ENCODE results near the gene CCDC169.
"Not testable (repeated sequence)": the region's sequence is repeated elsewhere in the genome, so short reads cannot be mapped to it uniquely, and the experiment has no call there.

DNA sequence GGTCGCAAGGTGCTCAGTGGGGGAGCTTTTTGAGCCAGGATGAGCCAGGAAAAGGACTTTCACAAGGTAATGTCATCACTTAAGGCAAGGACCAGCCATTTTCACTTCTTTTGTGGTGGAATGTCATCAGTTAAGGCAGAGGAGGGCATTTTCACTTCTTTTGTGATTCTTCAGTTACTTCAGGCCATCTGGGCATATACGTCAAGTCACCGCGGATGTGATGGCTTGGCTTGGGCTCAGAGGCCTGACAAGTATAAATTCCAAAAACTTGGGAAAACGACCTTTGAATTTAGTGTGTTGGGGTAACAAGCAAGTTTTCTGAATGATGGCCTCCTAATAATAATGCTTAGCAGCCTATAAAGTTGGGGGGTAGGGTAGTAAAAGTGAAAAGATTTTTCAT is 27.3 kb upstream of the CCDC169 start:
- TF ChIP-seq, protein P1, sequence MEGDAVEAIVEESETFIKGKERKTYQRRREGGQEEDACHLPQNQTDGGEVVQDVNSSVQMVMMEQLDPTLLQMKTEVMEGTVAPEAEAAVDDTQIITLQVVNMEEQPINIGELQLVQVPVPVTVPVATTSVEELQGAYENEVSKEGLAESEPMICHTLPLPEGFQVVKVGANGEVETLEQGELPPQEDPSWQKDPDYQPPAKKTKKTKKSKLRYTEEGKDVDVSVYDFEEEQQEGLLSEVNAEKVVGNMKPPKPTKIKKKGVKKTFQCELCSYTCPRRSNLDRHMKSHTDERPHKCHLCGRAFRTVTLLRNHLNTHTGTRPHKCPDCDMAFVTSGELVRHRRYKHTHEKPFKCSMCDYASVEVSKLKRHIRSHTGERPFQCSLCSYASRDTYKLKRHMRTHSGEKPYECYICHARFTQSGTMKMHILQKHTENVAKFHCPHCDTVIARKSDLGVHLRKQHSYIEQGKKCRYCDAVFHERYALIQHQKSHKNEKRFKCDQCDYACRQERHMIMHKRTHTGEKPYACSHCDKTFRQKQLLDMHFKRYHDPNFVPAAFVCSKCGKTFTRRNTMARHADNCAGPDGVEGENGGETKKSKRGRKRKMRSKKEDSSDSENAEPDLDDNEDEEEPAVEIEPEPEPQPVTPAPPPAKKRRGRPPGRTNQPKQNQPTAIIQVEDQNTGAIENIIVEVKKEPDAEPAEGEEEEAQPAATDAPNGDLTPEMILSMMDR (conservative IDR thresholded peaks at IDR 0.05; ENCODE audit: low read length): not testable (repeated sequence)
- not testable (repeated sequence) for TF ChIP-seq EZH2phosphoT487 (IDR thresholded peaks at IDR 0.05; ENCODE audit: borderline replicate concordance)

All from Loucy (cell line).